ENCODE results near the gene KCNJ5. TPM values are rescaled to one million over a fixed set of nuclear protein-coding genes. Genes with fewer than 3 reads are reported as not detected.

Gene KCNJ5
- total RNA-seq, 2 donors from 2014 or later, result 6.3 to 13.7 TPM

- no peak overlapping the region for H3K27ac ChIP-seq
- no peaks in the 10 kb centered on the region for H3K4me1 ChIP-seq
- H3K27me3 ChIP-seq, result no peaks in the 10 kb centered on the region
- H3K9me3 ChIP-seq, result no peaks in the 10 kb centered on the region
- no peaks in the 10 kb centered on the region for H3K36me3 ChIP-seq (replicated peaks in 1 of 2; ENCODE audit: insufficient read depth in 1 of 2, low read depth in 2 of 2)
- WGBS, 2 donors, result 82 to 95% methylated on average over 6 to 13 of the region's 13 CpGs
- intact Hi-C loops (cut with DNase I), result no loop called here
- no peak for ATAC-seq
- no peak for TF ChIP-seq CTCF (IDR thresholded peaks at IDR 0.05)
- no peak for TF ChIP-seq POLR2A (IDR thresholded peaks at IDR 0.05)
- no peak for DNase-seq
- no peak overlapping the region for H3K4me3 ChIP-seq
Observed at GRCh38 chr11:128942272-128942612, 51.1 kb downstream of the KCNJ5 start.

- 82 to 89% methylated on average over 8 to 13 of the region's 21 CpGs for WGBS, 2 donors
- DNase-seq (no peak), ATAC-seq (no peak)
- Histone ChIP-seq H3K27ac (no peak within 1 kb of the TSS), H3K4me3 (no peak within 1 kb of the TSS), H3K9me3 (no peaks in the 10 kb centered on the region), H3K36me3 (replicated peaks in 1 of 2; ENCODE audit: insufficient read depth in 1 of 2, low read depth in 2 of 2) (no peaks in the 10 kb centered on the region), H3K27me3 (no peaks in the 10 kb centered on the region), H3K4me1 (no peaks in the 10 kb centered on the region)
- intact Hi-C loops (cut with DNase I), result no loop called here
- TF ChIP-seq CTCF (IDR thresholded peaks at IDR 0.05), result no peak
- TF ChIP-seq POLR2A (IDR thresholded peaks at IDR 0.05), result no peak
Observed at GRCh38 chr11:128942817-128943427, 51.8 kb downstream of the KCNJ5 start, which contains the start of gene TP53AIP1. Gene TP53AIP1 (minus strand): TSS chr11:128942871. CDS start chr11:128937818, 5,053 bp downstream.

GRCh38 chr11:128943428-128943976 lies 52.3 kb downstream of the KCNJ5 start:
- ATAC-seq (no peak), DNase-seq (no peak)
- intact Hi-C loops (cut with DNase I), result no loop called here
- WGBS, 2 donors, result 79 to 85% methylated on average over 16 of the region's 16 CpGs
- H3K9me3 ChIP-seq, result no peaks in the 10 kb centered on the region
- no peaks in the 10 kb centered on the region for H3K36me3 ChIP-seq (replicated peaks in 1 of 2; ENCODE audit: insufficient read depth in 1 of 2, low read depth in 2 of 2)
- no peak overlapping the region for H3K4me3 ChIP-seq
- H3K4me1 ChIP-seq, result no peaks in the 10 kb centered on the region
- no peaks in the 10 kb centered on the region for H3K27me3 ChIP-seq
- no peak overlapping the region for H3K27ac ChIP-seq
- no peak for TF ChIP-seq POLR2A (IDR thresholded peaks at IDR 0.05)
- no peak for TF ChIP-seq CTCF (IDR thresholded peaks at IDR 0.05)

GRCh38 chr11:128946648-128947047 lies 55.5 kb downstream of the KCNJ5 start:
- peaks cover 10% of the 10 kb centered on the region for H3K4me1 ChIP-seq
- H3K27ac ChIP-seq, result no peak overlapping the region
- no peaks in the 10 kb centered on the region for H3K9me3 ChIP-seq
- no peaks in the 10 kb centered on the region for H3K27me3 ChIP-seq
- 22 to 26% methylated on average over 2 of the region's 2 CpGs for WGBS, 2 donors
- no peaks in the 10 kb centered on the region for H3K36me3 ChIP-seq (replicated peaks in 1 of 2; ENCODE audit: insufficient read depth in 1 of 2, low read depth in 2 of 2)
- intact Hi-C loops (cut with DNase I), result no loop called here
- TF ChIP-seq POLR2A (IDR thresholded peaks at IDR 0.05) (no peak), CTCF (IDR thresholded peaks at IDR 0.05) (no peak)
- H3K4me3 ChIP-seq, result no peak overlapping the region
- DNase-seq (no peak), ATAC-seq (no peak)

GRCh38 chr11:128947773-128948172 lies 56.6 kb downstream of the KCNJ5 start:
- Histone ChIP-seq H3K4me3 (no peak overlapping the region), H3K27ac (no peak overlapping the region), H3K4me1 (peaks cover 10% of the 10 kb centered on the region), H3K27me3 (no peaks in the 10 kb centered on the region), H3K9me3 (no peaks in the 10 kb centered on the region), H3K36me3 (replicated peaks in 1 of 2; ENCODE audit: insufficient read depth in 1 of 2, low read depth in 2 of 2) (no peaks in the 10 kb centered on the region)
- no peak for TF ChIP-seq POLR2A (IDR thresholded peaks at IDR 0.05)
- TF ChIP-seq CTCF (IDR thresholded peaks at IDR 0.05), result no peak
- DNase-seq, result no peak
- intact Hi-C loops (cut with DNase I), result no loop called here
- 89 to 94% methylated on average over 2 of the region's 2 CpGs for WGBS, 2 donors
- ATAC-seq, result no peak
